CD4-positive, CD25-positive, alpha-beta regulatory T cell (primary cell): ENCODE results near the gene TMEM258. TPM values are rescaled to one million over a fixed set of nuclear protein-coding genes. Genes with fewer than 3 reads are reported as not detected.

ENCODE experiments used
- ATAC-seq, 2 donors: fragments of 150-1000 bp; cut with Tn5 transposase; one replicate each; pipeline ENCODE4 v1.10.0; 2021; ENCODE audit warnings: low read depth in 2 of 2, moderate number of reproducible peaks in 2 of 2, moderate library complexity in 1 of 2
- DNase-seq, 3 donors: peaks; one replicate each; pipeline versions ENCODE4 v3.0.0 to v3.0.0-alpha.2; 2012 to 2022; ENCODE audit warnings: mixed read lengths in 1 of 3
- H3K27ac ChIP-seq: one replicate; pipeline ENCODE4 v1.7.0; 2013; ENCODE audit warnings: mild to moderate bottlenecking, low read length; ENCODE audit not compliant: insufficient read depth, poor library complexity, severe bottlenecking
- H3K27me3 ChIP-seq: one replicate; pipeline ENCODE4 v1.7.0; 2013; ENCODE audit warnings: low read length; ENCODE audit not compliant: control insufficient read depth, insufficient read depth
- H3K36me3 ChIP-seq: one replicate; pipeline ENCODE4 v1.7.0; 2013; ENCODE audit warnings: mild to moderate bottlenecking, low read length, moderate library complexity; ENCODE audit not compliant: control insufficient read depth, insufficient read depth
- H3K4me1 ChIP-seq: 2 replicates; pipeline ENCODE4 v1.7.0; 2013; ENCODE audit warnings: mild to moderate bottlenecking, low read length; ENCODE audit not compliant: insufficient read depth, control insufficient read depth, poor library complexity, severe bottlenecking
- H3K4me3 ChIP-seq: one replicate; pipeline ENCODE4 v1.7.0; 2013; ENCODE audit warnings: low read depth, mild to moderate bottlenecking, low read length, moderate library complexity
- H3K9me3 ChIP-seq, 2 experiments: 1 replicate in 1 of 2; 2 replicates in 1 of 2; pipeline ENCODE4 v1.7.0; 2013; ENCODE audit warnings: low read length in 2 of 2, mild to moderate bottlenecking in 1 of 2, moderate library complexity in 1 of 2; ENCODE audit not compliant: control insufficient read depth in 2 of 2
- H3K27ac Mint-ChIP-seq, 3 donors: one replicate each; pipeline ENCODE4 v1.8.0; 2020 to 2022; ENCODE audit warnings: mild to moderate bottlenecking in 3 of 3, mixed read lengths in 3 of 3, moderate library complexity in 2 of 3
- H3K27me3 Mint-ChIP-seq: one replicate; pipeline ENCODE4 v1.8.0; 2022; ENCODE audit warnings: mild to moderate bottlenecking, mixed read lengths
- H3K36me3 Mint-ChIP-seq: one replicate; pipeline ENCODE4 v1.8.0; 2020; ENCODE audit warnings: mixed read lengths
- H3K4me1 Mint-ChIP-seq, 4 donors: one replicate each; pipeline ENCODE4 v1.8.0; 2020 to 2022; ENCODE audit warnings: mixed read lengths in 4 of 4, mild to moderate bottlenecking in 1 of 4
- H3K4me3 Mint-ChIP-seq, 4 donors: one replicate each; pipeline ENCODE4 v1.8.0; 2020 to 2022; ENCODE audit warnings: mild to moderate bottlenecking in 4 of 4, mixed read lengths in 4 of 4, moderate library complexity in 3 of 4
- H3K9me3 Mint-ChIP-seq, 7 donors: one replicate each; pipeline ENCODE4 v1.8.0; 2020 to 2022; ENCODE audit warnings: mixed read lengths in 7 of 7, mild to moderate bottlenecking in 3 of 7, moderate library complexity in 2 of 7
- polyA plus RNA-seq, 4 donors: library from polyadenylated mRNA; unstranded; fragments of 300-500 nt; fragmentation: Illumina TruSeq; gene quantifications; one replicate each; pipeline ENCODE4 v1.2.3, GENCODE V29; 2021
- total RNA-seq: library from RNA; stranded (reverse); gene quantifications from one replicate; pipeline ENCODE4 v1.2.3, GENCODE V29; 2022

Gene TMEM258
- total and polyA plus RNA-seq, 5 donors from 2014 or later, result 71.7 to 283 (median 219) TPM

DNA sequence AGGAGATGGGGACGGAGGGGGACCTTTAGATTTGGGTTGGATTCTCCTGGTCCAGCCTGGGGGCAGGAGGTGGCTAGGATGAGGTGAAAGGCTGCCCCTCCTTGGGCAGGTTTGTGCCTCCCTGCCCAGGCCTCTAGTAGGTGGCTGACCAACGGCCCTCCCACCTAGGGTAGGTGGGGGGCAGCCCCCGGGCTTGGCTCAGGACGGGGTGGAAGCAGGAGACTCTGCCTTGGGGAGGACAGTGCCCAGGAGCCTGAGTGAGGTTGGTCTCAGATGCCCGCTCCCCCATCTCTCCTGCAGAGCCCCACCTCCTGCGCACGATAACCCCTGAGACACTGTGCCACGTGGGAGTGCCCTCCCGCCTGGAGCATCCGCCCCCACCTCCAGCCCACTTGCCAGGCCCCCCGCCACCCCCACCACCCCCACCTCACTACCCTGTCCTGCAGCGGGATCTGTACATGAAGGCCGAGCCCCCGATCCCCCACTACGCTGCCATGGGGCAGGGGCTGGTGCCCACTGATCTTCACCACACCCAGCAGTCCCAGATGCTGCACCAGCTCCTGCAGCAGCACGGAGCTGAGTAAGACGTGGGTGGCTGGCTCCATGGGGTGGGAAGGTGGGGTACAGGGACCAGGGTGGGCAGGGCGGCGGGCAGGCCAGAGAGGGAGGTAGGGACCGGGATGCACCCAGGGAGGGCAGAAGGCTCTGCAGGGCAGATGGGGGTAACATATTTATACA lies 22.3 kb downstream of the TMEM258 start:
- no peak overlapping the region for H3K4me3 ChIP-seq
- no peak overlapping the region for H3K4me3 Mint-ChIP-seq
- peaks cover 7% of the 10 kb centered on the region for H3K4me1 ChIP-seq
- H3K36me3 Mint-ChIP-seq, result no peaks in the 10 kb centered on the region
- H3K36me3 ChIP-seq, result no peaks in the 10 kb centered on the region
- ATAC-seq (no peak), DNase-seq (no peak)
- H3K27ac ChIP-seq, result no peak overlapping the region
- H3K9me3 Mint-ChIP-seq, result peaks cover 0 to 1% (median 0%) of the 10 kb centered on the region in 7 donors
- H3K27me3 Mint-ChIP-seq, result no peaks in the 10 kb centered on the region
- H3K4me1 Mint-ChIP-seq, result peaks cover 0 to 2% (median 0%) of the 10 kb centered on the region in 4 donors
- no peak overlapping the region for H3K27ac Mint-ChIP-seq
- no peaks in the 10 kb centered on the region for H3K27me3 ChIP-seq
- H3K9me3 ChIP-seq, result no peaks in the 10 kb centered on the region

- no peaks in the 10 kb centered on the region for H3K36me3 ChIP-seq
- peaks cover 0 to 1% (median 0%) of the 10 kb centered on the region in 7 donors for H3K9me3 Mint-ChIP-seq
- H3K4me3 ChIP-seq, result no peak overlapping the region
- H3K9me3 ChIP-seq, result no peaks in the 10 kb centered on the region
- H3K36me3 Mint-ChIP-seq, result no peaks in the 10 kb centered on the region
- no peaks in the 10 kb centered on the region for H3K27me3 Mint-ChIP-seq
- peaks cover 0 to 2% (median 0%) of the 10 kb centered on the region in 4 donors for H3K4me1 Mint-ChIP-seq
- H3K27me3 ChIP-seq, result no peaks in the 10 kb centered on the region
- no peak overlapping the region for H3K27ac ChIP-seq
- H3K4me1 ChIP-seq, result peaks cover 7% of the 10 kb centered on the region
- DNase-seq (no peak), ATAC-seq (no peak)
- no peak overlapping the region for H3K27ac Mint-ChIP-seq
- H3K4me3 Mint-ChIP-seq, result no peak overlapping the region
Measured at GRCh38 chr11:61769169-61769920, 23.1 kb downstream of the TMEM258 start.

- DNase-seq (no peak), ATAC-seq (no peak)
- no peak overlapping the region for H3K4me3 Mint-ChIP-seq
- no peak overlapping the region for H3K27ac ChIP-seq
- no peaks in the 10 kb centered on the region for H3K36me3 Mint-ChIP-seq
- no peak overlapping the region for H3K4me3 ChIP-seq
- no peaks in the 10 kb centered on the region for H3K36me3 ChIP-seq
- H3K4me1 ChIP-seq, result peaks cover 7% of the 10 kb centered on the region
- H3K27me3 ChIP-seq, result no peaks in the 10 kb centered on the region
- H3K27me3 Mint-ChIP-seq, result no peaks in the 10 kb centered on the region
- H3K4me1 Mint-ChIP-seq, result peaks cover 0 to 2% (median 0%) of the 10 kb centered on the region in 4 donors
- peaks cover 0 to 1% (median 0%) of the 10 kb centered on the region in 7 donors for H3K9me3 Mint-ChIP-seq
- H3K9me3 ChIP-seq, result no peaks in the 10 kb centered on the region
- no peak overlapping the region for H3K27ac Mint-ChIP-seq
Measured at GRCh38 chr11:61768376-61769076, 23.9 kb downstream of the TMEM258 start.

DNA sequence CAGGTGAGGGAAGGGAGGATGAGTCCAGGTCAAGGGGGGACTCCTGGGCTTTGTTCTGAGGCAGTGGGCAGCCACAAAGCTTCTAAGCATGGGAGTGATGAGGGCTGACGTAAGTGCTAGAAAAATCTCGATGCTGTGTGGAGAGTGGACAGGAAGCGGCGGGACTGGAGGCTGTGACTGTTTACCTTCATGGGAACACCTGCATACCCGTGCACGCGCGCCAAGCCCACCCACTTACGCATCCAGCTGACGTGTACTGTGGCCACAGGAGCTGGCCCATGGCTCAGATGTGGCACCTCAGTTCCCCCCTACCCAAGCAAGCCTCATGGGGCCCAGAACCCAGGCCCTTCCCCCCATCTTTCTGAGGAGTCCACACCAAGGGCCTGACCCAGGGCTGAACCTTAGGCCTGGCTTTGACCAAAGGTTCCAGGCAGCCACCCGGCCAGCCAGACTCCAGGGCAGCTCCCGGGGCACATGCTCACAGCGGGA lies 26.0 kb downstream of the TMEM258 start:
- Histone ChIP-seq H3K27me3 (no peaks in the 10 kb centered on the region), H3K4me3 (no peak overlapping the region), H3K36me3 (no peaks in the 10 kb centered on the region), H3K9me3 (no peaks in the 10 kb centered on the region), H3K27ac (no peak overlapping the region), H3K4me1 (no peaks in the 10 kb centered on the region)
- ATAC-seq (no peak), DNase-seq (no peak)
- Mint-ChIP-seq H3K4me1 (peaks cover 0 to 6% (median 1%) of the 10 kb centered on the region in 4 donors), H3K9me3 (peaks cover 0 to 1% (median 0%) of the 10 kb centered on the region in 7 donors), H3K36me3 (no peaks in the 10 kb centered on the region), H3K27ac (no peak overlapping the region), H3K4me3 (no peak overlapping the region), H3K27me3 (no peaks in the 10 kb centered on the region)

GRCh38 chr11:61765550-61766253 lies 26.7 kb downstream of the TMEM258 start:
- Mint-ChIP-seq H3K27me3 (no peaks in the 10 kb centered on the region), H3K4me3 (no peak overlapping the region), H3K9me3 (no peaks in the 10 kb centered on the region), H3K27ac (no peak overlapping the region), H3K4me1 (peaks cover 0 to 6% (median 0%) of the 10 kb centered on the region in 4 donors), H3K36me3 (no peaks in the 10 kb centered on the region)
- Histone ChIP-seq H3K4me1 (no peaks in the 10 kb centered on the region), H3K27me3 (no peaks in the 10 kb centered on the region), H3K4me3 (no peak overlapping the region), H3K9me3 (no peaks in the 10 kb centered on the region), H3K27ac (no peak overlapping the region), H3K36me3 (no peaks in the 10 kb centered on the region)
- DNase-seq (no peak), ATAC-seq (no peak)

- Histone ChIP-seq H3K27me3 (no peaks in the 10 kb centered on the region), H3K4me3 (no peak overlapping the region), H3K4me1 (no peaks in the 10 kb centered on the region), H3K9me3 (no peaks in the 10 kb centered on the region), H3K27ac (no peak overlapping the region), H3K36me3 (no peaks in the 10 kb centered on the region)
- Mint-ChIP-seq H3K4me3 (no peak overlapping the region), H3K36me3 (no peaks in the 10 kb centered on the region), H3K9me3 (no peaks in the 10 kb centered on the region), H3K4me1 (peaks cover 0 to 6% (median 0%) of the 10 kb centered on the region in 4 donors), H3K27ac (no peak overlapping the region), H3K27me3 (no peaks in the 10 kb centered on the region)
- ATAC-seq (no peak), DNase-seq (no peak)
Measured at GRCh38 chr11:61764606-61765260, 27.7 kb downstream of the TMEM258 start.
